Central memory CD4-positive, alpha-beta T cell (primary cell): Measurements from ENCODE around the gene C6orf141.
"Not testable (repeated sequence)": the region's sequence is repeated elsewhere in the genome, so short reads cannot be mapped to it uniquely, and the experiment has no call there.

Source experiments
- DNase-seq: peaks from one replicate; pipeline ENCODE4 v3.0.0; 2022

The C6orf141 gene

GRCh38 chr6:49582529-49582928 lies 32.1 kb downstream of the C6orf141 start:
- DNase-seq = no peak

- DNase-seq = not testable (repeated sequence)
Measured at GRCh38 chr6:49587262-49587661, 36.8 kb downstream of the C6orf141 start.
